H1 (cell line): ENCODE measurements around the gene VASN. TPM values are rescaled to one million over a fixed set of nuclear protein-coding genes. Genes with fewer than 3 reads are reported as not detected.

Experiments used
- CTCF ChIA-PET: fragments of 300-600 bp; sonication (Branson Sonifier 250); formaldehyde crosslinking; loops from one replicate; lab custom pipeline; 2021; ENCODE audit not compliant: partially characterized antibody; lab: Charles Lee
- POLR2A ChIA-PET: fragments of 300-600 bp; sonication (Branson Sonifier 250); formaldehyde crosslinking; loops from one replicate; lab custom pipeline; 2021; ENCODE audit warnings: inconsistent platforms; ENCODE audit not compliant: partially characterized antibody; lab: Charles Lee
- DNase-seq, 2 experiments: peaks; one replicate each; pipeline versions ENCODE4 v3.0.0 to v3.0.0-alpha.2; 2010 to 2022; ENCODE audit warnings: low spot score in 2 of 2, low read depth in 1 of 2, mixed read lengths in 1 of 2
- FAIRE-seq: peaks from 2 replicates; lab custom pipeline; 2011; peaks lifted over from hg19 to GRCh38; lab: Jason Lieb, UNC
- H2AFZ ChIP-seq: 2 replicates; pipeline ENCODE4 v1.8.1; 2012; ENCODE audit warnings: low read length, inconsistent platforms
- H2AK5ac ChIP-seq: 2 replicates; pipeline ENCODE4 v1.6.1; 2013; ENCODE audit warnings: low read depth, low read length
- H2BK120ac ChIP-seq: replicated peaks from 2 replicates; pipeline ENCODE3; 2013; ENCODE audit warnings: low read depth, low read length, inconsistent platforms
- H2BK12ac ChIP-seq: 2 replicates; pipeline ENCODE4 v1.6.1; 2013; ENCODE audit warnings: low read depth, low read length
- H2BK15ac ChIP-seq: 2 replicates; pipeline ENCODE4 v1.6.1; 2013; ENCODE audit warnings: low read length
- H2BK20ac ChIP-seq: 2 replicates; pipeline ENCODE4 v1.6.1; 2013; ENCODE audit warnings: low read length
- H2BK5ac ChIP-seq: 2 replicates; pipeline ENCODE4 v1.6.1; 2013; ENCODE audit warnings: low read depth, low read length
- H3K14ac ChIP-seq: 2 replicates; pipeline ENCODE4 v1.6.1; 2013; ENCODE audit warnings: inconsistent platforms; ENCODE audit not compliant: insufficient read length
- H3K18ac ChIP-seq: 2 replicates; pipeline ENCODE4 v1.6.1; 2013; ENCODE audit warnings: low read length; ENCODE audit errors: extremely low read depth
- H3K23ac ChIP-seq: 2 replicates; pipeline ENCODE4 v1.6.1; 2013; ENCODE audit warnings: inconsistent platforms; ENCODE audit not compliant: insufficient read length
- H3K23me2 ChIP-seq: 2 replicates; pipeline ENCODE4 v1.6.1; 2013; ENCODE audit warnings: low read depth, low read length
- H3K27ac ChIP-seq: 2 replicates; pipeline ENCODE4 v1.6.1; 2011; ENCODE audit warnings: low read depth, low read length, inconsistent platforms
- H3K27me3 ChIP-seq, 4 experiments: replicated peaks in 1 of 4; 1 replicate in 1 of 4; 2 replicates in 3 of 4; pipeline versions ENCODE4 v1.6.1 to v1.8.1; 2011 to 2013; ENCODE audit warnings: low read length in 3 of 4, mild to moderate bottlenecking in 3 of 4, inconsistent platforms in 2 of 4, mixed read lengths in 2 of 4, moderate library complexity in 1 of 4; ENCODE audit not compliant: control insufficient read depth in 3 of 4, insufficient read depth in 3 of 4; ENCODE audit errors: extremely low read depth in 1 of 4
- H3K36me3 ChIP-seq, 4 experiments: 2 replicates each; pipeline versions ENCODE4 v1.6.1 to v1.8.1; 2011 to 2013; ENCODE audit warnings: mild to moderate bottlenecking in 4 of 4, low read length in 3 of 4, moderate library complexity in 2 of 4, control low read depth in 1 of 4, inconsistent platforms in 1 of 4; ENCODE audit not compliant: insufficient read depth in 4 of 4, control insufficient read depth in 2 of 4
- H3K4ac ChIP-seq: replicated peaks from 2 replicates; pipeline ENCODE3; 2013; ENCODE audit warnings: low read length, low read depth, mixed read lengths, inconsistent platforms; ENCODE audit not compliant: insufficient read length
- H3K4me1 ChIP-seq, 4 experiments: replicated peaks in 1 of 4; 1 replicate in 1 of 4; 2 replicates in 3 of 4; pipeline versions ENCODE4 v1.6.1 to v1.8.1; 2011 to 2013; ENCODE audit warnings: low read length in 3 of 4, inconsistent platforms in 2 of 4, mixed read lengths in 1 of 4; ENCODE audit not compliant: insufficient read depth in 4 of 4, control insufficient read depth in 3 of 4
- H3K4me2 ChIP-seq, 2 experiments: 2 replicates each; pipeline versions ENCODE4 v1.6.1 to v1.8.1; 2011 to 2013; ENCODE audit warnings: low read depth in 2 of 2, low read length in 2 of 2, control low read depth in 1 of 2, inconsistent platforms in 1 of 2, mild to moderate bottlenecking in 1 of 2; ENCODE audit not compliant: insufficient read depth in 1 of 2
- H3K4me3 ChIP-seq, 4 experiments: fragments of 200-600, 300-600 bp in 1 of 4; sonication (generic), shearing (Covaris generic), sonication (Bioruptor Twin) in 1 of 4; 2 replicates each; pipeline versions ENCODE4 v1.5.1 to v1.8.1; 2011 to 2016; ENCODE audit warnings: low read length in 4 of 4, low read depth in 3 of 4, control low read depth in 2 of 4, inconsistent platforms in 2 of 4, mild to moderate bottlenecking in 2 of 4, mixed read lengths in 1 of 4, moderate library complexity in 1 of 4; ENCODE audit not compliant: insufficient read depth in 2 of 4; ENCODE audit errors: extremely low read depth in 1 of 4
- H3K56ac ChIP-seq: replicated peaks from 2 replicates; pipeline ENCODE3; 2013; ENCODE audit warnings: low read depth, mild to moderate bottlenecking, mixed read lengths, low read length, inconsistent platforms; ENCODE audit not compliant: insufficient read length
- H3K79me1 ChIP-seq: 2 replicates; pipeline ENCODE4 v1.6.1; 2013; ENCODE audit warnings: low read depth, low read length, control low read depth
- H3K79me2 ChIP-seq, 2 experiments: 2 replicates each; pipeline versions ENCODE4 v1.6.1 to v1.8.1; 2012 to 2013; ENCODE audit warnings: low read length in 2 of 2, mild to moderate bottlenecking in 2 of 2, inconsistent platforms in 1 of 2; ENCODE audit not compliant: insufficient read depth in 2 of 2, control insufficient read depth in 1 of 2
- H3K9ac ChIP-seq, 4 experiments: replicated peaks in 1 of 4; 1 replicate in 1 of 4; 2 replicates in 3 of 4; pipeline versions ENCODE4 v1.6.1 to v1.8.1; 2011 to 2013; ENCODE audit warnings: low read depth in 3 of 4, low read length in 3 of 4, control low read depth in 2 of 4, mild to moderate bottlenecking in 2 of 4, moderate library complexity in 2 of 4, inconsistent platforms in 1 of 4; ENCODE audit errors: extremely low read depth in 1 of 4
- H3K9me3 ChIP-seq, 2 experiments: 2 replicates each; pipeline versions ENCODE4 v1.6.1 to v1.8.1; 2012 to 2013; ENCODE audit warnings: mild to moderate bottlenecking in 2 of 2, moderate library complexity in 2 of 2, control low read depth in 1 of 2, inconsistent platforms in 1 of 2, low read depth in 1 of 2, low read length in 1 of 2, mixed read lengths in 1 of 2; ENCODE audit not compliant: insufficient read depth in 2 of 2
- H4K20me1 ChIP-seq, 2 experiments: replicated peaks in 1 of 2; 2 replicates each; pipeline versions ENCODE3 to v1.8.1; 2011 to 2013; ENCODE audit warnings: inconsistent platforms in 2 of 2, low read length in 2 of 2, mild to moderate bottlenecking in 1 of 2; ENCODE audit not compliant: insufficient read depth in 2 of 2, control insufficient read depth in 1 of 2
- H4K5ac ChIP-seq: 2 replicates; pipeline ENCODE4 v1.6.1; 2013; ENCODE audit warnings: low read length, low read depth, mixed read lengths, inconsistent platforms; ENCODE audit not compliant: insufficient read length
- H4K8ac ChIP-seq: 2 replicates; pipeline ENCODE4 v1.8.0; 2013; ENCODE audit warnings: mild to moderate bottlenecking, moderate library complexity, low read length, inconsistent platforms; ENCODE audit not compliant: insufficient read depth; ENCODE audit errors: extremely low read depth
- H4K91ac ChIP-seq: replicated peaks from 2 replicates; pipeline ENCODE3; 2013; ENCODE audit warnings: low read length, mixed read lengths, inconsistent platforms; ENCODE audit not compliant: insufficient read length
- CBX5 ChIP-seq: fragments of 300-800, 300-1000 bp; sonication (generic); IDR thresholded peaks from 2 replicates; pipeline ENCODE4 v1.7.1; 2016; ENCODE audit warnings: antibody characterized with exemption, low read length, low read depth
- CREB1 ChIP-seq: IDR thresholded peaks from 2 replicates; pipeline ENCODE4 v1.6.1; 2012; ENCODE audit warnings: inconsistent platforms
- EZH2 ChIP-seq: fragments of 200-600 bp; sonication (generic); IDR thresholded peaks from 2 replicates; pipeline ENCODE4 v1.7.1; 2012; ENCODE audit warnings: low read depth, mild to moderate bottlenecking, moderate library complexity, low read length, inconsistent platforms; ENCODE audit not compliant: severe bottlenecking
- PHF8 ChIP-seq: fragments of 200-600 bp; sonication (generic); conservative IDR thresholded peaks from 2 replicates; pipeline ENCODE4 v1.7.1; 2012; ENCODE audit warnings: low read depth, mild to moderate bottlenecking, inconsistent platforms, low read length, moderate library complexity
- RFX5 ChIP-seq: IDR thresholded peaks from 2 replicates; pipeline ENCODE4 v1.6.1; 2011; ENCODE audit warnings: low read depth, low read length, improper control_type of control experiment, borderline replicate concordance
- TEAD4 ChIP-seq: IDR thresholded peaks from 2 replicates; pipeline ENCODE4 v1.6.1; 2012; ENCODE audit warnings: low read depth, low read length, inconsistent platforms, mixed read lengths
- WGBS, 2 experiments: shearing (Covaris generic) in 1 of 2; methylation state at CpG; one replicate each; pipeline versions ENCODE4 v1.1.6 to v1.1.7; 2013 to 2015; ENCODE audit warnings: low lambda C conversion rate in 2 of 2, mixed read lengths in 2 of 2, inconsistent platforms in 1 of 2, low coverage in 1 of 2, missing lambda C conversion rate in 1 of 2; ENCODE audit not compliant: insufficient replicate concordance in 2 of 2, insufficient coverage in 1 of 2, insufficient read length in 1 of 2; ENCODE audit errors: extremely low coverage in 1 of 2, missing lambda C conversion rate in 1 of 2; 5-methylcytosine and 5-hydroxymethylcytosine counted together
- polyA plus RNA-seq, 7 experiments: library from polyadenylated mRNA; depleted of rRNA in 3 of 7; stranded (reverse) in 5 of 7; unstranded in 2 of 7; fragments of >200 nt in 5 of 7; fragments of 200-250 nt in 2 of 7; gene quantifications; 1 replicate in 5 of 7; 2 replicates in 1 of 7; 4 replicates in 1 of 7; pipeline versions ENCODE4 v1.2.1 to v1.2.3, GENCODE V29; 2011 to 2013; ENCODE audit warnings: missing spikeins in 2 of 7, mixed read lengths in 2 of 7
- total RNA-seq: library from RNA; stranded (reverse); fragmentation: NEBNext Ultra II Directional; extraction: Animal tissue kit (Norgen Biotek cat#: 25700); gene quantifications from 2 replicates; pipeline ENCODE4 v1.2.1, GENCODE V29; 2021

The VASN gene
- total and polyA plus RNA-seq, 2 of the 8 experiments (the other 6 are each of a cell fraction or from before 2014, with no cell fraction given): 9.6 to 11.3 TPM

DNA sequence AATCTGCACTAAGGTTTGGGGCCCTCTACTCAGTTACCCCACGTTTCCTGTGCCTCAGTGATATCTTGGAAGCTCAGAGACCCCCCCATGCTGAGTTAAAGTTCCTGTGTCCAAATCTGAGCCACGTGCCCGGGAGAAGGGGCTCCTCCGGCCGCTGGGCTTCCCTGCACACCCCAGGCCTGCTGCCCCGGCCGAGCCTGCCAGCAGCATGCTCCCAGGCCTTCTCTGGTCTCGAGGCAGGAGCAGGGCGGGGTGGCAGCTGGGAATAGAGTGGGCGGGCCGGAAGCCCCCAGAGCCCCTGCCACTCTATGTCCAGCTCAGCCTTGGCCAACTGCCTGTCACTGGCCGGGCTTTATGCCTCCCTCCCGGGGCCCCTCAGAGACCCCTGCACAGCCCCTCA, 5.6 kb upstream of the VASN start:
- Histone ChIP-seq H2BK5ac (no peak overlapping the region), H3K14ac (no peak overlapping the region), H2BK15ac (no peak overlapping the region), H3K79me1 (no peaks in the 10 kb centered on the region), H3K79me2 (no peaks in the 10 kb centered on the region), H3K27me3 (peaks cover 0 to 3% (median 0%) of the 10 kb centered on the region in 4 experiments; a peak in 2 of 7 replicates), H3K27ac (no peak overlapping the region; the same call in 1 of the 2 replicates), H4K5ac (no peak overlapping the region), H2BK20ac (no peak overlapping the region), H4K20me1 (peaks cover 0 to 6% of the 10 kb centered on the region in 2 experiments), H4K91ac (no peak overlapping the region), H3K9ac (no peak overlapping the region), H3K4me1 (no peaks in the 10 kb centered on the region; a peak in 1 of 7 replicates), H2AK5ac (no peak overlapping the region), H2AFZ (no peak overlapping the region), H3K23me2 (no peaks in the 10 kb centered on the region), H2BK12ac (no peak overlapping the region), H3K23ac (no peak overlapping the region), H3K36me3 (no peaks in the 10 kb centered on the region), H3K9me3 (no peaks in the 10 kb centered on the region), H3K4me2 (no peak overlapping the region), H3K18ac (no peak overlapping the region), H2BK120ac (no peak overlapping the region), H3K4ac (no peak overlapping the region), H3K56ac (no peak overlapping the region), H3K4me3 (no peak overlapping the region), H4K8ac (no peak overlapping the region)
- WGBS, 2 experiments: 82% methylated on average over 11 of the region's 13 CpGs; no CpG with 5 or more reads in 1 of the 2 experiments
- no peak for TF ChIP-seq CBX5
- TF ChIP-seq RFX5: no peak
- no peak for TF ChIP-seq EZH2
- no peak for TF ChIP-seq TEAD4
- no peak for TF ChIP-seq CREB1
- no peak for TF ChIP-seq PHF8
- no peak for FAIRE-seq
- no peak for DNase-seq
- ChIA-PET POLR2A (interaction anchor here (0.7 to 2.4 kb wide), 6 partner anchors 8 to 115 kb away, joined by 3 to 22 read pairs (median 5); no protein-coding TSS in a partner anchor), CTCF (interaction anchor here (1.0 to 14.0 kb wide), 9 partner anchors 8 to 104 kb away, joined by 3 to 425 read pairs (median 5); no protein-coding TSS in a partner anchor)
